SU-DHL-6 (cell line): ENCODE data around the gene SUSD6.

ENCODE experiments used
- H2AFZ ChIP-seq: fragments of 200-600 bp; sonication (generic); 2 replicates; pipeline ENCODE4 v1.6.1; 2014; ENCODE audit warnings: low read depth, mild to moderate bottlenecking, moderate library complexity, mixed read lengths, antibody characterized with exemption, low read length; ENCODE audit not compliant: severe bottlenecking
- H3F3A ChIP-seq: fragments of 200-600 bp; shearing (Covaris generic); 2 replicates; pipeline ENCODE4 v1.6.0; 2016; ENCODE audit warnings: antibody characterized with exemption, mild to moderate bottlenecking; ENCODE audit not compliant: insufficient read depth
- H3K27ac ChIP-seq: fragments of 200-600 bp; sonication (generic); 2 replicates; pipeline ENCODE4 v1.5.1; 2016; ENCODE audit warnings: low read depth, mild to moderate bottlenecking, low read length, moderate library complexity, mixed read lengths
- H3K27me3 ChIP-seq: fragments of 200-600 bp; sonication (generic), shearing (Covaris generic); 2 replicates; pipeline ENCODE4 v1.6.0; 2014; ENCODE audit warnings: mild to moderate bottlenecking, low read length
- H3K36me3 ChIP-seq: fragments of 200-600 bp; sonication (generic); 2 replicates; pipeline ENCODE4 v1.6.1; 2014; ENCODE audit warnings: mild to moderate bottlenecking, low read length, mixed read lengths
- H3K4me2 ChIP-seq: fragments of 300-600, 200-600 bp; shearing (Covaris generic), sonication (generic); 2 replicates; pipeline ENCODE4 v1.6.0; 2014; ENCODE audit warnings: low read length, low read depth, mild to moderate bottlenecking; ENCODE audit not compliant: poor library complexity, severe bottlenecking
- H3K4me3 ChIP-seq: fragments of 200-600 bp; sonication (generic); 2 replicates; pipeline ENCODE4 v1.5.1; 2014; ENCODE audit warnings: antibody characterized with exemption, low read length, mild to moderate bottlenecking, mixed read lengths; ENCODE audit not compliant: insufficient read depth, poor library complexity, severe bottlenecking
- H3K79me2 ChIP-seq: fragments of 200-600 bp; sonication (generic); 2 replicates; pipeline ENCODE4 v1.6.1; 2014; ENCODE audit warnings: mild to moderate bottlenecking, low read length, moderate library complexity; ENCODE audit not compliant: insufficient read depth
- H3K9ac ChIP-seq: fragments of 200-600 bp; sonication (generic); 2 replicates; pipeline ENCODE4 v1.7.0; 2014; ENCODE audit warnings: mild to moderate bottlenecking, low read length
- H3K9me2 ChIP-seq: fragments of 200-600 bp; sonication (generic); replicated peaks from 2 replicates; pipeline ENCODE4 v1.6.1; 2014; ENCODE audit warnings: low read length; ENCODE audit not compliant: insufficient read depth
- H3K9me3 ChIP-seq: fragments of 200-600 bp; sonication (generic); 2 replicates; pipeline ENCODE4 v1.6.1; 2014; ENCODE audit warnings: low read length, mixed read lengths; ENCODE audit not compliant: insufficient read depth
- H4K20me1 ChIP-seq: fragments of 200-600 bp; sonication (generic); 2 replicates; pipeline ENCODE4 v1.6.1; 2014; ENCODE audit warnings: low read depth, mild to moderate bottlenecking, antibody characterized with exemption, low read length, moderate library complexity, mixed read lengths
- EZH2phosphoT487 ChIP-seq: fragments of 200-600 bp; sonication (generic), shearing (Covaris generic); conservative IDR thresholded peaks from 2 replicates; pipeline ENCODE4 v1.6.1; 2018; ENCODE audit warnings: mild to moderate bottlenecking, antibody characterized with exemption, low read length, moderate library complexity, mixed read lengths
- TF ChIP-seq, protein P1 (sequence below): fragments of 200-600 bp; sonication (generic); IDR thresholded peaks from one replicate; pipeline ENCODE4 v1.5.1; 2017; ENCODE audit warnings: antibody characterized with exemption, mild to moderate bottlenecking, low read length, moderate library complexity; ENCODE audit not compliant: insufficient read depth, poor library complexity, severe bottlenecking

Gene SUSD6

DNA sequence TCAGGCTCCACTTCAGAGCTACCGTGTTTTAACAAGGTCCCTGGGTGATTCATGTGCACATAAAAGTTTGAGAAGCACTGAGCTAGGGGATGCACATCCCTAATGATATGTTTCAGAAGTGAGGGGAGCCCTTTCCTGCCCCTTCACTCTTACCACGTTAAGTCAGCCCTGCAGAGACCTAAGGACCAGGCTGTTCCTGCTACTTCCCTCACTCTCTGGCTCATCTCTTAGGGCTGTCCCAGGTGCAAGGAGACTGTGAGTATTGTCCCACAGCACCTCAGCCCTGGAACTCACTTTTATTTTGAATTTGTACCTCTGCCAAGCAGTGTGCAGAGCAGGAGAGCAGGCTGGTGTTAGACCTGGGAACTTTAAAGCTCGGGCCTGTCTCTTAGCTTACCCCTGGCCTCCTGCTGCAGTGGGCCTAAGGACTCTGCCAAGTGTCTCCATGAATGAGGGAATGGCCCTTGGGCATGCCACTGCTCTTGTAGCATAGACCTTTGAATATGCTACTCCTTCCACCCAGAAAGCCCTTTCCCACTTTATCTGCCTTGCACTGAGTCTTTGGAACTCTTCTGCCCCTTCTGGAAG lies 11.0 kb upstream of the SUSD6 start:
- H3K9me3 ChIP-seq, result no peaks in the 10 kb centered on the region
- no peaks in the 10 kb centered on the region for H3K79me2 ChIP-seq
- H3K36me3 ChIP-seq, result no peaks in the 10 kb centered on the region
- no peak overlapping the region for H3K4me3 ChIP-seq
- no peak overlapping the region for H3K9ac ChIP-seq
- TF ChIP-seq, protein P1, sequence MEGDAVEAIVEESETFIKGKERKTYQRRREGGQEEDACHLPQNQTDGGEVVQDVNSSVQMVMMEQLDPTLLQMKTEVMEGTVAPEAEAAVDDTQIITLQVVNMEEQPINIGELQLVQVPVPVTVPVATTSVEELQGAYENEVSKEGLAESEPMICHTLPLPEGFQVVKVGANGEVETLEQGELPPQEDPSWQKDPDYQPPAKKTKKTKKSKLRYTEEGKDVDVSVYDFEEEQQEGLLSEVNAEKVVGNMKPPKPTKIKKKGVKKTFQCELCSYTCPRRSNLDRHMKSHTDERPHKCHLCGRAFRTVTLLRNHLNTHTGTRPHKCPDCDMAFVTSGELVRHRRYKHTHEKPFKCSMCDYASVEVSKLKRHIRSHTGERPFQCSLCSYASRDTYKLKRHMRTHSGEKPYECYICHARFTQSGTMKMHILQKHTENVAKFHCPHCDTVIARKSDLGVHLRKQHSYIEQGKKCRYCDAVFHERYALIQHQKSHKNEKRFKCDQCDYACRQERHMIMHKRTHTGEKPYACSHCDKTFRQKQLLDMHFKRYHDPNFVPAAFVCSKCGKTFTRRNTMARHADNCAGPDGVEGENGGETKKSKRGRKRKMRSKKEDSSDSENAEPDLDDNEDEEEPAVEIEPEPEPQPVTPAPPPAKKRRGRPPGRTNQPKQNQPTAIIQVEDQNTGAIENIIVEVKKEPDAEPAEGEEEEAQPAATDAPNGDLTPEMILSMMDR, result no peak
- TF ChIP-seq EZH2phosphoT487, result no peak
- H3K27me3 ChIP-seq, result no peaks in the 10 kb centered on the region
- no peaks in the 10 kb centered on the region for H4K20me1 ChIP-seq
- no peaks in the 10 kb centered on the region for H3F3A ChIP-seq
- no peak overlapping the region for H2AFZ ChIP-seq
- H3K4me2 ChIP-seq, result no peak overlapping the region
- no peaks in the 10 kb centered on the region for H3K9me2 ChIP-seq
- no peak overlapping the region for H3K27ac ChIP-seq

DNA sequence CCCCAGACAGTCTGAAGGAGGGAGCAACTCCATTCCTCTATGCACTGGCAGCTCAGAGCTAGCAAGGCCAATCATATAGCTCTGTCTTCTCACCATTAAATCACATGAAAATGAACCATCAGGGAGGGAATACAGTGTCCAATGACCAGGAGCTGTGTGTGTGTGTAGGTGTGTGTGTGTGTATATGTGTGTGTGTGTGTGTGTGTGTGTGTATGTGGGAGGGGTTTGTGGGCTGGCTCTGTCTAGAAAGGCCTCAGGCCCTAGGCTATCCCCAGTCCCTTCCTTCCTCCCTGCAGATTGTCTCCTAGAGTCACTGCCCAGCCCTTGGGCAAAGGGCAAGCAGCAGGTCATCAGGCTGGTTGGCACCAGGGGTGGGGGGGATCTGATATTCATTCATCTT lies 5.7 kb upstream of the SUSD6 start:
- Histone ChIP-seq H3K9me3 (no peaks in the 10 kb centered on the region), H3K79me2 (no peaks in the 10 kb centered on the region), H3K27ac (no peak overlapping the region), H3F3A (no peaks in the 10 kb centered on the region), H3K36me3 (no peaks in the 10 kb centered on the region), H2AFZ (no peak overlapping the region), H3K9ac (no peak overlapping the region), H3K9me2 (no peaks in the 10 kb centered on the region), H3K4me2 (no peak overlapping the region), H3K27me3 (no peaks in the 10 kb centered on the region), H3K4me3 (no peak overlapping the region), H4K20me1 (no peaks in the 10 kb centered on the region)
- TF ChIP-seq EZH2phosphoT487, result no peak
- TF ChIP-seq, protein P1, result no peak

DNA sequence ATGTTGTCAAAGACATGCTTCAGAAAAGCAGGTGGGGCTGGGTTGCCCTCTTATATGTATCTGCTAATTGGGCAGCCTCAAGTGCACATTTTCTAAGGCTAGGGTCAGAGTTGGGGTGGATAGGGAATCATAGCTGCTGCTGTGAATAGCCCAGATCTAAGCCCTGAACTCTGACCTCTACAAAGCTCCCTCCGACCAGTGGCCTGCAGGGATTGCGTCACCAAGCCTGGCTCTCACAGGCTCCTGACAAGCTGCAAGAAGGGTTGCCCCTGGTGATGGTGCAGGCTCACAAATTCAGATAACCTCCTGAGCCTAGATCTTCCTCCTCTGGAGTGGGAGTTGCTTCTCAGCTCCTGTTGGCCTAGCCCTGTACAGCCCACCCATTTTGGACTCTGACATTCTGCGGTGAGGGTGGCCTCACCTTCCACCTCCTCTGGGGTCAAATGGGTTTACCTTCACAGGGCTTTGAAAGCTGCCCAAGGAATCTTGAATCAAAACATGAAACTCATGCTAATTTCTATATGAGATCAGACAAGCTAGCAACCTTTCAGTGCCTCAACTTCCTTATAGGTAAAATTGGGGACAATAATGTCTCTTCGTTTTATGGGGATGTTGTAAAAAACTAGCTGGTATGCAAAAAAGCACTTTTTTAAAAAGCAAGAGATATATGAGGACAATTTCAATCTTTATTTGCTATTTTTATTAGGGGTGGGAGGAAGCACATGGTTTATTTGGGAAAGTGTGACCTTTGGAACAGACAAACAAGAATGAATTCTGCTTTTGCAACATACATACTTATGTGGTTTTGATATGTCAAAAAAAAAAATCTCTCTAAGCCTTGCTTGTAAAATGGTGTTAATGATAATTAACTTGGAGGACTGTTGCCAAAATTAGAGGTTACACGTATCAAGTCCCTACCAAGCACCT lies 4.9 kb upstream of the SUSD6 start:
- no peaks in the 10 kb centered on the region for H3K36me3 ChIP-seq
- H3K27me3 ChIP-seq, result no peaks in the 10 kb centered on the region
- no peaks in the 10 kb centered on the region for H3F3A ChIP-seq
- no peaks in the 10 kb centered on the region for H3K9me2 ChIP-seq
- H3K27ac ChIP-seq, result no peak overlapping the region
- TF ChIP-seq EZH2phosphoT487, result no peak
- TF ChIP-seq, protein P1, result no peak
- H4K20me1 ChIP-seq, result no peaks in the 10 kb centered on the region
- H2AFZ ChIP-seq, result no peak overlapping the region
- no peak overlapping the region for H3K4me2 ChIP-seq
- H3K79me2 ChIP-seq, result no peaks in the 10 kb centered on the region
- H3K9me3 ChIP-seq, result no peaks in the 10 kb centered on the region
- no peak overlapping the region for H3K9ac ChIP-seq
- H3K4me3 ChIP-seq, result no peak overlapping the region
